HG02571 (cell line): ENCODE measurements around the gene ENTPD7.
A peak's percentile ranks its signal among the peaks of the same experiment; 100 is the strongest.
"Not testable (repeated sequence)": the region's sequence is repeated elsewhere in the genome, so short reads cannot be mapped to it uniquely, and the experiment has no call there.

Experiments
- ATAC-seq: cut with Tn5 transposase; IDR thresholded peaks from one replicate; pipeline ENCODE4 v1.9.1; 2021; ENCODE audit warnings: mild to moderate bottlenecking, moderate library complexity; ENCODE audit not compliant: unreplicated experiment

Gene ENTPD7

GRCh38 chr10:99659031-99659867 lies at the start of gene ENTPD7:
TSS of gene ENTPD7 (plus strand) at chr10:99659509. CDS start at chr10:99659957, 448 bp downstream.
- ATAC-seq = peak; percentile 99

GRCh38 chr10:99610221-99610620 lies 49.1 kb upstream of the ENTPD7 start:
- ATAC-seq = no peak

GRCh38 chr10:99611326-99611725 lies 48.0 kb upstream of the ENTPD7 start:
- no peak for ATAC-seq

GRCh38 chr10:99612167-99612831 lies 47.0 kb upstream of the ENTPD7 start:
- ATAC-seq = no peak

GRCh38 chr10:99615426-99615825 lies 43.9 kb upstream of the ENTPD7 start:
- no peak for ATAC-seq

GRCh38 chr10:99617696-99618095 lies 41.6 kb upstream of the ENTPD7 start:
- no peak for ATAC-seq

GRCh38 chr10:99619090-99619800 lies 40.1 kb upstream of the ENTPD7 start:
- no peak for ATAC-seq

GRCh38 chr10:99619851-99620710 lies 39.2 kb upstream of the ENTPD7 start, which contains the start of gene SLC25A28:
TSS of gene SLC25A28 (minus strand) at chr10:99620439. CDS start at chr10:99620335, 104 bp downstream.
- ATAC-seq = peak; percentile 77

- peak; percentile 84 for ATAC-seq
Measured at GRCh38 chr10:99620711-99621453, 38.4 kb upstream of the ENTPD7 start.

GRCh38 chr10:99621454-99622251 lies 37.7 kb upstream of the ENTPD7 start:
- ATAC-seq = no peak

- no peak for ATAC-seq
Measured at GRCh38 chr10:99623919-99624318, 35.4 kb upstream of the ENTPD7 start.

- ATAC-seq = not testable (repeated sequence)
Measured at GRCh38 chr10:99625124-99625523, 34.2 kb upstream of the ENTPD7 start.

- no peak for ATAC-seq
Measured at GRCh38 chr10:99628923-99629624, 30.2 kb upstream of the ENTPD7 start.

GRCh38 chr10:99629625-99629978 lies 29.7 kb upstream of the ENTPD7 start:
- ATAC-seq = no peak

- no peak for ATAC-seq
Measured at GRCh38 chr10:99630433-99630832, 28.9 kb upstream of the ENTPD7 start.

GRCh38 chr10:99630991-99631390 lies 28.3 kb upstream of the ENTPD7 start:
- no peak for ATAC-seq

GRCh38 chr10:99631496-99631895 lies 27.8 kb upstream of the ENTPD7 start:
- ATAC-seq = no peak

GRCh38 chr10:99633832-99634231 lies 25.5 kb upstream of the ENTPD7 start:
- no peak for ATAC-seq
